Activated T-helper 9 cell treated with anti-CD3 and anti-CD28 coated beads, Interleukin-2, amount 50 U/mL, for 16 hours (primary cell): ENCODE results near the gene FAM200C.
"Not testable (repeated sequence)": the region's sequence is repeated elsewhere in the genome, so short reads cannot be mapped to it uniquely, and the experiment has no call there.

Experiments
- DNase-seq: peaks from one replicate; pipeline ENCODE4 v3.0.0-alpha.2; 2020; ENCODE audit warnings: low read depth

FAM200C gene

DNA sequence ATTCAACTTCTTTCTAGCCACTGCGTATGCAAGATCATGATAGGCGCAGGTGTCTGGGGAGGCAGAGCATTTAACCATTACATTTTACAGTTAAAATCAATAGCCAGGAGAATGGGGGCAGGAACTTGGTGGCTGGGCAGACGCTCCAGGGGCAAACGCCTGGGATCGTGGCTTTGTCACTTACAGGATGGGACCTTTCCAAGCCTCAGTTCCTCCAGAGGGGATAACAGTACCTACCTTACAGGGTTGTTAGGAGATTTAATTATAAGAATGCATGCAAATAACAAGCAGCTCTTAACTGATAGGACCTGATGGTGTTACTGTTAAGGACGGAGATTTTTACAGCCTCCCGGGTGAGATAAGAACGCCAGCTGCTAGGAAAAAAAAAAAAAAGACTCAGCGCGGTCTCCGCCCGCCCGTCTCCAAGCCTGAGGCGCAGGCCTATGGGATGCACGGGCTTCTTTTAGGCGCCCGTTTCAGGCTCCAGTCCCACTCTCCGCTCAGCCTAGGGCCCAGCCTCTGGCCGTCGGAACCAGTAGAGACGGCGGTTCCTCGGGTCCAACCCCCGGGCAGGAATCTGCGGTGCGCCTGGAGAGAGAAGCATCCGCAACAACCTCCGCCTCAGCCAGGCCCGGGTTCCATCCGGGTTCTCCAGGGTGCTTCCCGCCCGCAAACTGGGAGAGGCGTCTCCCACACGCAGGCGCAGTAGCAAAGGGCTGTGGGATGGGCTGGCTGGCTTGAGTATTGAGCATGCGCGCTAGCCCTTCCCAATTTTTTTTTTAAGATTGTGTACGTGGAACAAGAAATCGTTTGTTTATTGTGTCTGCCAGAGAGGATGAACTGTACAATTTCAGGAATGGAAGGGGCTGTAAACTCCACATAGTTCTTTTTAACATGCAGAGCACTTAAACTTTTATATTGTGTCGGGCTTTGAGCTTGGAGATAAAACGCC, at the start of gene FAM200C:
Gene FAM200C (minus strand): TSS at position 653 of the 952 bp plus-strand sequence. CDS start 4,564 bp downstream, outside the sequence.
- DNase-seq = peak; percentile 51

DNA sequence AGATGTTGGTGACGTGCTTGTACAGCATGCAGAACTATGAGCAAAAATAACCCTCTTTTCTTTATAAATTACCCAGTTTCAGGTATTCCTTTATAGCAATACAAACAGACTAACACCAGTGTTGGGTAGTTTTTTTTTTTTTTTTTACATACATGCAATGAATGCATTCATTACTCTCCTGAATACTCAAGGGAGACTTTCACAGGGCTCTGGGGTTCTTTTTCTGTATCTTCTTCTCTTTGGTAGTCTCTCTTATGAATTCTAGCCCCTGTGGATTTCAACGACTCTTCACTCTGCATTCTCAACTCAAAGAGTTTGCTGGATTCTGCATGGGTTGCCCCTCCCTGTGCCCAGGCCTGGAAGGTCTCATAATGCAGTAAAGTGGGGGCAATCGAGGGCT, 49.6 kb upstream of the FAM200C start:
- no peak for DNase-seq

DNA sequence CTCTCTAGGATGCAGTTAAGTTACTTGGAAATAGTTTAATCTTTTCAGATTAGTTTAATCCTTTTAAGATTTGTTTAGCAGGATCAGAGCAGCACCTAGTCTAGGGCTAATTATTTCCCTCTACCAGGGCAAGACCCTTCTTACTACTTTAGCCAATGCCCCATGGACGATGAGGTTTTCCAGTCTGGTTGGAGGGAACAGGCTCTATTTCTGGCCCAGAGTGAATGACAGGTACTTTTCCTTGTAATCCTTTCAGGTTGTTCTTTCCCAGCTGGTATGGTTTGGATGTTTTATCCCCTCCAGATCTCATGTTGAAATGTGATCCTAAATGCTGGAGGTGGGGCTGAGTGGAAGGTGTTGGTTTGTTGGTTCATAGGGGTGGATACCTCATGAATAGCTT, 49.0 kb upstream of the FAM200C start:
- no peak for DNase-seq

DNA sequence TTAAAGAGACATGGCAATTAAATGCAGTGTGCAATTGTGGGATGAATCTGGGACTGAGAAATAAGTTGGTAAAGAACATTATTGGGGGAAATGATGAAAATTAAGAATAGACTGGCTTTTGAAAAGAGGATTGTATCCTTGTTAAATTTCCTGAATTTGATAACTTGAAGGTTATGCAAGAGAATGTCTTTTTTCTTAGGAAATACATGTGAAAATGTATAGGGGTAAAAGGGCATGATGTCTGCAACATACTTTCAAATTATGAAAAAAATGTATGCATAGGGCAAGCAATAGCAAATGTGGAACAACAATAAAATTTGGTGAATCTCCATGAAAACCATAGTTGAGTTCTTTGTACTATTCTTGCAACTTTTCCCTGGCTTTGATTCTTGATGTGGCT, 45.9 kb upstream of the FAM200C start:
- DNase-seq = no peak

DNA sequence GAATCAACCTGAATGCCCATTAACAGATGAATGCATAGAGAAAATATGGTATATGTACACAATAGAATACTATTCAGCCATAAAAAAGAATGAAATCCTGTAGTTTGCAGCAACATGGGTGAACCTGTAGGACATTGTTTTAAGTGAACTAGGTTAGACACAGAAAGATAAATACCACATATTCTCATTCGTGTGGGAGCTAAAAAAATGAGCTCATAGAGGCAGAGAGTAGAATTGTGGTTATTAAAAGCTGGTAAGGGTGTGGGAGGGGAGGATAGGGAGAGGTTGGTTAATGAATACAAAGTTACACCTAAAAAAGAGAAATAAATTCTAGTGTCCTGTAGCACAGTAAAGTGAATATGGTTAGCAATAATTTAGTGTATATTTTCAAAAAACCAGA, 45.3 kb upstream of the FAM200C start:
- DNase-seq = no peak

DNA sequence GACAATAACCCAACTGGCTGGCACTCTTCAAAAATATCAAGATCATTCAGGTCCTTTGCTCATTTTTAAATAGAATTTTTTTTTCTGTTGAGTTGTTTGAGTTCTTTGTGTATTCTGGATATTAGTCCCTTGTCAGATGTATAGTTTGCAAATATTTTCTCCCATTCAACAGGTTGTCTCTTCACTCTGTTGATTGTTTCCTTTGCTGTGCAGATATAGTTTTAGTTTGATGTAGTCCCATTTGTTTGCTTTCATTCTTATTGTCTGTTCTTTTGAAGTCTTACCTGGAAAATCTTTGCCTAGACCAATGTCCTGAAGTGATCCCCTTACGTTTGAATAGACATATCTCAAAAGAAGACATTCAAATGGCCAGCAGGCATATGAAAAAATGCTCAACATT, 44.6 kb upstream of the FAM200C start:
- DNase-seq = no peak

DNA sequence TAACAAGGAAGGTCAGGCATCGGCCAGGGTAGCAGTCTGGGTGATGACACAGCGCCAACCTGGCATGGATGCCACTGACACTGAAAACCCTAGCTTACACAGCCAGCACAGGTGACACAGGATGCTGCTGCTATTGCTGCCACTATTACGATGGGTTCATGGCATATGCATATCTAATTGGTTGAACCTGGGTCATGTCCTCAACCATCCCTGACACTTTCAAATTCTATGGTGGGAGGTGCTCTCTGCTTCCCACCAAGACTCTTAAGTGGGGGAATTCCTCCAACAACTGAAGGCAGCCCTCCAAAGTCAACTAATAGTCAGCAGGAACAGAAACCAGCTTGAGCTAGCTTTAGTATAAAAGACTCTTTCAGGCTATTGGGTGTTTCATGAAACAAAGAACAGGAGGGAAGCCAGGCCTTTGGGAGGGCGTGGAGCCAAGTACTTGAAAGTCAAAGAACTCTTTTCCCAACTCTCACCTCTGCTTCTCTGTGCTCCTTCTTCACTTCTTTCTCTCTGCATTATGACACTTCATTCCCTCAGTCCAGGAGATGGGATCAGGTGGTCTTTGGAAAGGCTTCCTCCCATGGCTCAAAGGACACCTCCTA, 43.1 kb upstream of the FAM200C start:
- DNase-seq = no peak

DNA sequence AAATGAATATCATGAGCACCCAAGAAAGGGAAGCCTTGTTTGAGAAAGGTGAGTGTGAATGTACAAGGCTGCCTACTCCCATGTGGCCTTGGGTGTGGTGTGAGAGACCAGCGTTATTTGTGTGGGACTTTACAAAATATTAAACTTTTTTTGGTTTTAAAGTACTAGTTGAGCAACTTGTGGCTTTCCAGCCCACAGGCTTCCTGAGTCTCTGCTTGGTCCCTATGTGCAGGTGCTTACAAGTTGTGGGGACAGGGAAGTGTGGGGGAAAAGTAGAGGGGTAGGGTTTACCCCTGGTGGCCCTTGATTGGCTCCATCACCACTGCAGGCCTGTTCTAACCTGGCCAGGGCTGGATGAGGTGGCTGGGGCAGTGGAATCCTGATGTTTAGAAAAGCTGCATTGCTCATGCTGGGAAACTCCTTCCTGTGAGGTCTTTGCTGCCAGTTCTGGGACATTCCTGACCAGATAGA, 41.5 kb upstream of the FAM200C start:
- DNase-seq = no peak

DNA sequence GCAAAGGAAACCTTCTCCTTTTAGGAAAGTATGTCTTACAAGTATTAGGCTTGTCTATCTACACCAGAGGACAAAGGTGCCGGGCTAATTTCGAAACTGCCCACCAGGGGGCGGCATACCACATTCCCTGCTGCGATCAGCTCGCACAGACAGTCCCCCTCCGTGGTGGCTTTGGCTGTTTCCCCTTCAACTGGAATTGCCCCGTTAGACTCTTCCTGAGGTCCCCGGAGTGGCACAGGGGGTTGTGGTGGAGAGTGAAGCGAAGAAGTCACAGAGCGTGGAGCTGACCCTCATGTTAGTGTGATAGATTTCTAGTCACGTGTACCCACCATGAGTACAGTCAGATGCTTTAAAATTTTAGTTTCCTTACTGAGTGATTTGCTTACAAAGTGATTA, 39.3 kb upstream of the FAM200C start:
- peak; percentile 85 for DNase-seq

DNA sequence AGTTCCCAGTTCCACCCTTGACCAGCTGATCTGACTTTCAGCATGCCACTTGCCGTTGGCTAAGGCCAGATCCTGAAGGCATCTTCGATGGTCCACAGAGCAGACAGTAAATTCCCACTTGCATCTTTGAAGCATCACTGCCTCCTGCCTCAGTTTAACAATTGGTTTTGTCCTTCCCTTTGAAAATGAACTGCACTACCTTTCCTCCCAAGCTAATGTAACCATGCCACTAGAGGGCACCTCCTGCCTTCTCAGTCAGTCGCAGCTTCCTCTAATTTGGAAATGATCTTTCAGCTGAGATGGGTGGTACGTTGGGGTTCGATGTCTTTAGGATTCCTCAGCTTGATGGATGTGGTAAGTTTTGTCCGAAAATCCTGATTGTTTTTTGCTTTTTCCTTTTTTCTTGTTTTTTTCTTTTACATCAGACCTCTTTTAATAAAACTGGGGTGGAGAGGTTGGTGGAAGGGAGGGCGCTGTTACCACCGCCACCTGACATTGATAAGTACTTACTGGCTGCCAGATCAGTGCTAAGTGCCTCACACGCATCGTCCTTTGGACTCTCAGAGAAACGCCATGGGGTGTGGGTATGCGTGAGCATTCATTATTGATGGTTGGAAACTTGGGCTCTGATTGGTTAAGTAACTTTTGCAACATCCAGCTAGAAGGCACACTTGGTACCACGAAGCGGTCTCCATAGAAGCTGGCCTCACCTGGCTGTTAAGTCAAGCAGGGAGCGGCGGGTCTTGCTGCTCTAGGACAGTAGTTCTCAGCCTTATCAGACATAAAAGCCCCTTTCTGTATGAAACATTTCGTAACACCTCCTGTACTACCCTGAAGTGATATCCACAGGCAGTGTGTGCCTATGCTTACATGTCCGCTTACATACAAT, 38.7 kb upstream of the FAM200C start:
- DNase-seq = peak; percentile 33

DNA sequence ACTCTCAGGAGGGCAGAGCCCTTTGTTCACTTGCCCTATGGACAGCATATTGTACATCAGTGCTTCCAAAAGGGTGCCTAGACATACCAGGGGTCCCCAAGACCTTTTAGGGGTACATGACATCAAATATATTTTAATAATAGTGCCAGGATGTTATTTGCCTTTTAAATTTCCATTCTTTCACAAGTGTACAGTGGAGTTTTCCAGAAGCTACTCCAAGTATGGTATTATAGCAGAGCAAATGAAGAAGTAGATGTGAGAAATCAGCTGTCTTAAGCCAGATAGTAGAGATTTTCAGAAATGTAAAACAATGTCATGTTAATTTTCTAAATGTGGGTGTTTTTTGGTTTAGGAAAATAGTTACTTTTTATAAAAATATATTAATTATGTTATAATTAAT, 37.4 kb upstream of the FAM200C start:
- no peak for DNase-seq

DNA sequence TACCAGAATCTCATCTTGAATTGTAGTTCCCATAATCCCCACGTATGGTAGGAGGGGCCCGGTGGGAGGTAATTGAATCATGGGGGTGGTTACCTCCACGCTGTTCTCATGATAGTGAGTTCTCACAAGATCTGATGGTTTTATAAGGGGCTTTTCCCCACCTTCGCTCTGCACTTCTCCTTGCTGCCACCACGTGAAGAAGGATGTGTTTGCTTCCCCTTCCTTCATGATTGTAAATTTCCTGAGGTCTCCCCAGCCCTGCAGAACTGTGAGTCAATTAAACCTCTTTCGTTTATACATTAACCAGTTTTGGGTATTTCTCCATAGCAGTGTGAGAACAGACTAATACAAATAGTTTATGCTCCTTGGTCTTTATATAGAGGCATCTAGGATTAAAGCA, 36.8 kb upstream of the FAM200C start:
- not testable (repeated sequence) for DNase-seq

DNA sequence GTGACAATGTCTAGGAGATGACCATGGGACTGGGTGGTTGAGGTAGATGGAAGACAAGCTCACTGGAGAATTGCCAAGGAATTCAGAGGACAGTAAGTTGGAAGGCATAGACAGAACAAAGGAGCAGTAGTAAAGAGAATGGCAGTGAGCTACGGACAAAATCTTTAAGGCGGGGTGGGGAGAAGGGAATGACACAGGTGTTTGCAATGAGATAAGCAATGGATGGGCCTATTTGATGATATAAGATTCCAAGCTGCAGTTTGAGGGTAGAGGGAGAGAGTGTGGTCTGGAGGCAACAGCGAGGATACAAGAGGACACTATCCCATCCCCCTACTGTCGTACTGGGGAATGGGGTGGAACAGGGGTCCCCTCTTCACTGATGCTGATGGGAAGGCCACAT, 36.2 kb upstream of the FAM200C start:
- no peak for DNase-seq

DNA sequence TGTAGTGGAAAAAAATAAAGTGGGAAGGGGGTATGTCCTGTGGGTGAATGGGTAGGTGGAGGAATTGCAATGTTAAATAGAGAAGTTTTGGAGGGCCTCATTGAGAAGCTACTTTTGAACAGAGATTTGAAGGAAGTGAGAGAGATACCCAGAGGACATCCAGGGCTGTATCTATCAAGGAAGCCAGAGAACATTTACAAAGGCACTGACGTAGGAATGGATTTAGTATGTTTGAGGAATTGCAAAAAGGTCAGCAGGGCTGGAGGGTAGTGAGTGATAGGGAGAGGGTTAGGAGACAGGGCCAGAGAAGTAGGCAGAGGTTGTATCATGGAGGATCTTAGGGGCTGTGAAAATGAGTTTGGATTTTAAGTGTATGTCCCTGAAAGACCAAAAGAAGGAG, 35.7 kb upstream of the FAM200C start:
- no peak for DNase-seq

DNA sequence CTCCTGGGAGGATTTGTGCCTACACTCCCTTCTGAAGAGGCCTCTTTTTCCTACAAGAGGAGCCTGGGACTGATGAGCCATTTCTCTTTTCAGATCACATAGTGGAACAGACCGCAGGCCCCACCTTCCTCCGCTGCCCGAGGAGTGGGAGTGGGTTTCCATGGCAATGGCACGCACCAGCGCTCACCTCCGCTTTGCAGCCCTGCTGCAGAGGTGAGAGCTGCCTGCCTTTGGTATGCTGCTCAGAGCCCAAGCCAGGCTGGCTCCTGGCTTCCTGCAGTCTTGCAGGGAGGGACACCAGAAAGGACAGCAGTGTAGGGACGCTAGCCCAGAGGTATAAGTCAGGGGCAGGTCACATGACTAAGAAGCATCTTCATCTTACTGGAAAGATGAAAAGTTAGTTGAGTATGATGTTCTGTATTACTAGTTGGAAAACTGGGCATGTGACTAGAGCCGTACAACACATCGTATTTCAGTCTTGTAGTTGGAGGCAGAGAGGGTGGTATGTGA, 34.2 kb upstream of the FAM200C start:
- no peak for DNase-seq

DNA sequence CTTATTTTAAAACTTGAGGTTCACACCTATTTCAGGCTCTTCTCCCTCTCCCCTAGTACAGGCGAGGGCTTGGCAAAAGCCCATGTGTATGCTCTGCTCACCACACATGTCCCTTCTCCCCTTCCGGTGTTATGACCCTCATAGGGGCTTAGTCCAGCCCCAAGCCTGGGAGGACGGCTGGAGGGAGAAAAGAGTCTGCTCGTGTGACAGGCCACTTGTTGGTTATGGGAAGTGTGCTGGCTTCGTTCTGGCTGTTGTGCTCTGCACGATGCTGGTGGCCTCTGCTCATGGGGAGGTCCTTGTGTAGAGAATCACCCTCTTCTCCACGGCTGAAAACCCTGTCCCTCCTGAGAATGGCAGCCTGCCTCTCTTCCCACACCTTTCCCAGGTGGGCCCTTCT, 32.9 kb upstream of the FAM200C start:
- DNase-seq = no peak

DNA sequence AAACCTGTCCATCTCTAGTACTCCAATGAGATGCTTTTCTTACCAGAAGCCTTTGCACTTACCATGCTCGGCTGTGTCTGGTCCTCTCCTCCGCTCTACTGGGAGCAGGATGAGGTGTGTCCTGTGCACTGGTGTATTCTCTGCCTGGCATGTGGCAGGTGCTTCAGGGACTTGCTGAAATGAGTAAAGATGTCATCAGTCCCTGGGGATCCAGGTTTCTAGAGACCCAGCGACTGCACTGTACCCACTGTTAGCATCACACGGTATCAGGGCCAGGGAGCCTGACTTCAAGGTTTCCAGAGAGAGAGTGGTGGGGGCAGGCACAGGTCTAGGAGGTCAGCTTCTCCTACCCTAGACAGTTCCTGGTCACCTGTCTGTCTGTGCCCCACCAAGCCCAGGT, 32.3 kb upstream of the FAM200C start:
- no peak for DNase-seq

DNA sequence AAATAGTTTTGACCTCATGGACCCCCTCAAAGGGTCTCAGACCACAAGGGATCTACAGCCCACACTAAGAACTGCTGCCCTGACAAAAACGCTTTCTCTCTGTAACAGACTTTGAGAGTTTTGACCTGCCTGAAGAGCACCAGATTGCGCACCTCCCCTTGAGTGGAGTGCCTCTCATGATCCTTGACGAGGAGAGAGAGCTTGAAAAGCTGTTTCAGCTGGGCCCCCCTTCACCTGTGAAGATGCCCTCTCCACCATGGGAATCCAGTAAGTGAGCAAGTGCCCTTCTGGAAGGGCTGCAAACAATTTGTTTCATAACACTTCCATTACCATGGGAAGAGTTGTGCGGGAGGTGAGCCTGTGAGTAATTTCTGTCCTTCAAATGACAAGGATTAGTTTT, 27.8 kb upstream of the FAM200C start:
- no peak for DNase-seq

DNA sequence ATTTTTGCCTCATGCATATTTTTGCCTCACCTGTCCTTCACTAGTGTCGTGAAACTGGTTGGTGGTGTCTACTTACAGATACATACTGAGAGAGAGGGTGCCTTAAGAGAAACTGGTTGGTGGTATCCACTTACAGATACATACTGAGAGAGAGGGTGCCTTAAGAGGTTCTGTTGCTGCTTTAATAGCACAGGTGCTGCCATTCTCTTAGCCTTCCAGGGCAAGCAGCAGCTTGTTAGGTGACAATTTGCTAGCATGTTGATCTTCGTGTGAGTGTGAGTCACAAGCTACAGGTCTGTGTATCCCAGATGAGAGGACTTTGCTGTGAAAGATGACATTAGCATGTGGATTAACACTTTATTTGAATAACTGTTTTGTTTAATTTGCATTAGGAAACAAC, 23.2 kb upstream of the FAM200C start:
- no peak for DNase-seq

DNA sequence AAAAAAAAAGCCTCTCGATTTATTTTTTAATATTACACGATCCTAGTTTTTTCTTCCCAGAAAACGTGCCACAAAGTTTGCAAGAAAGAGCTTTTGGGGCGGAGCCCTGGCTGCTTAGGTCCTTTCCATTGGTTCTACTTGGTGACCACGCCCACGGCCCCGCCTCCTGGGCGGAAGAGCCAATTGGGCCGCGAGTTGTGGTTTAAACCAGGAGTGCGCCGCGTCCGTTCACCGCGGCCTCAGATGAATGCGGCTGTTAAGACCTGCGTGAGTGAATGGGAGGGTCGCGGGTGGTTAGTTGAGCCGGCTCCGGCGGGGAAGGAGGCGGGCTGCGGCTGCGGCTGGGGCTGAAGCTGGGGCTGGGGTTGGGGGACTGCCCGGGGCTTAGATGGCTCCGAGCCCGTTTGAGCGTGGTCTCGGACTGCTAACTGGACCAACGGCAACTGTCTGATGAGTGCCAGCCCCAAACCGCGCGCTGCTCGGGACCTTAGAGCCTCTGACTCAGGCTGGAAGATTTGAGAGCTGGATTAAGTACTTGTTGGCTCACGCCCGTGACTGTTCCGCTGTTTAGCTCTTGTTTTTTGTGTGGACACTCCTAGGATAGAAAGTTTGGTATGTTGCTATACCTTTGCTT, 21.9 kb upstream of the FAM200C start, which contains the start of gene PTTG1:
Gene PTTG1 (plus strand): TSS at position 231 of the 634 bp plus-strand sequence. CDS start 458 bp downstream, outside the sequence.
- DNase-seq = peak; percentile 88

DNA sequence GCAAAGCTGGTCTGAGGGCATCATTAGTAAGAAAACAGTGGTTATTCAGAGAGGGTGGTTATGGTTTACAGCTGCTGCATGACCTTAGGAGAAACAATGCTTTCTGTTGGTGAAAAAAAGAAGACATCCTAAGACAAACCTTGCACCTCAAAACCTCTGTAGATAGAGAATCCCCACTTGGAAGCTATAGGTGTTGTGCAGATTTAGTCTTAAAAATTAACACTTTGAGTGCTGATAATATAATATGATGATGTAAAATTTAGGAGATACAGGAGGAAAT, 20.4 kb upstream of the FAM200C start:
- no peak for DNase-seq
